A204.1 (cell line): ENCODE data around the gene ZNF33A.
"Not testable (repeated sequence)": the region's sequence is repeated elsewhere in the genome, so short reads cannot be mapped to it uniquely, and the experiment has no call there.

Experiments used
- FAIRE-seq: peaks from 2 replicates; lab custom pipeline; 2012; peaks lifted over from hg19 to GRCh38; lab: Jason Lieb, UNC

Gene ZNF33A

DNA sequence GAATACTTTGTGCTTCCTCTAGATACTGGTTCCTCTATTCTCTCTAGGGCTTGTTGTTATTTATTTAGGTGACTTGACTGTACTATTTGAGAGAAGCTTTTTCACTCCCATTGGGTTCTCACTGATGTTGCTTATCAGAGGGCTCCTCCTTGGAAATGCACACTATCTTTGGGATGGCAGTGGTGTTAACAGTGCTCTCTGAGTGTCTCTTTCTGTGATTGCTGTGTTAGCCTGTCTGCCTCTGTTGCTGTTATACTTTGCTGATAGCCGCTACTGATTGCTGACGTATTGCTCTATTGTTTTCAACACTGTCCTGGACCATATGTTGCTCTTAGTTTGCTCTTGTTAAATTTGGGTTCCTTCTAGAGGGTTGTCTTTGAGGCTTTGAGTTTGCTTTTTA is 34.7 kb downstream of the ZNF33A start:
- no peak for FAIRE-seq

DNA sequence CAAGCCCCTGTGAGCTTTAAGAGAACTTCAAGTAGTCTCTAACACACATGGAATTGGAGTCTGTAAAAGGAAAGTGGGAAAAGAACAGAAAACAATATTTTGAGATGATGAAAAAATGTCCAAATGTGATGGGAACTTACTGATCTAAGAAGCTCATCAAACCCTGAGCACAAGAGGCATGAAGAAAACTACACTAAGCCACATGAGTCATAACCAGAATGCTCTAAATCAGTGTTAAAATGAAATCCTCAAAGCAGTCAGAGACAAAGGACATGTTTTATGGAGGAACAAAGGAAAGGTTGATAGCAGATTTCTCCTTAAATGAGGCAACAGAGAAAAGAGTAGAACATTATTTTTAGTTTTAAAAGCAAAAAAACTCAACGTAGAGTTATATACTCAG is 37.2 kb downstream of the ZNF33A start:
- FAIRE-seq = no peak

- FAIRE-seq = no peak
Measured at GRCh38 chr10:38050212-38050611, 39.7 kb downstream of the ZNF33A start.

GRCh38 chr10:38054361-38054797 is 43.9 kb downstream of the ZNF33A start:
- FAIRE-seq = no peak

- FAIRE-seq = not testable (repeated sequence)
Measured at GRCh38 chr10:38055274-38055894, 44.9 kb downstream of the ZNF33A start.

DNA sequence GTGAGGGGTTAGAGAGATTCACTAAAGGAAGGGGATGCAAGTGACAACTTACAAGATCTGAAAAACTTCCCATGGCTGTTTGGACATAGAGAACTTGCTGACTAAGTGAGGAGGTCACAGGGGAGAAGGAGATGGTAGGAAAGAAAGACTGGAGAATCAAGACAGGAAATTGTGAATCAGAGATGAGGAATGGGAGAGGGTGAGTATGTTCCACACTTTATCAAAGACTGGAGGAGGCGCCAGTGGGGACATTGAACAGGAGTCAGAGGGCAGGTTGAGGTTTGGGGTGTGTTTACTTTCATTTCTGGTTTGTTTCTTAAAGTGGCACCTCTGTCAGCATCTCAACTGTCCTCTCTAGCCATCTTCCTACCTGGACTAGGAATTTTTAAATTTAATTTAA is 59.2 kb downstream of the ZNF33A start:
- not testable (repeated sequence) for FAIRE-seq

DNA sequence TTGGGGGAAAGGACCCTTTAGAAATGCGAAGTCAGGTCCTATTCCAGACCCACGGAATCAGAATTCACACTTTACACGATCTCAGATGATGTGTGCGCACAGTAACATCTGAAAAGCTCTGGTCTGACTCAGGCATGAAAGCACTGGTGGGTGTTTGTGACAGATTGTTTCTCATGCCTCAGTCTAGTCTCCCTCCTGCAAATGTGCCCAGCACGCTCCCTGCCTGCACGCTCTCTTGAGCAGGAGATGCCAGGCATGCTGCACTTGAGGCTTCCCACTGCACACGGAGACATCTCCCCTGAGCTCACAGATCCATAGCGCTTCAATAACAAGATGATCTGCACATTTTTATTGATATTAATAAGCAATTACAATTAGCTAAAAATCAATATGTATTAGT is 60.0 kb downstream of the ZNF33A start:
- no peak for FAIRE-seq

DNA sequence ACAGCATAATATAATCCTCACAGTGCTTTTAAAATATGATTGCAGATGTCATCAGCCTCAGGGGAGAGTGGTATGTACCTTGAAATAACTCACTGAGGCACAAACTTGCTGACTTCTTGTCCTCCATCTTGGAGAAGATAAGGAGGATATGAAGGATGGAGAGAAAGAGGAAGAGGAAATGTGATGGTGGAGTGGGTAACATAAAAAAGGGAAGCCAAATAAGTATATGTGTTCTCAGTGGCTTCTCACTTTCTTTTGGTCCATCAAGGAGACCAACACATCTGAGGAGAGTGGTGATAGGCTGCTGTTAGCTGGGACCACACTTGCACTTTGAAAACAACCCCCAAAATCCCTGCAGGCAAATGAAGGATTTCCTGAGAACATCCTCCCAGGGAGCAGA is 62.1 kb downstream of the ZNF33A start:
- no peak for FAIRE-seq

- FAIRE-seq = no peak
Measured at GRCh38 chr10:38076687-38077086, 66.2 kb downstream of the ZNF33A start.

DNA sequence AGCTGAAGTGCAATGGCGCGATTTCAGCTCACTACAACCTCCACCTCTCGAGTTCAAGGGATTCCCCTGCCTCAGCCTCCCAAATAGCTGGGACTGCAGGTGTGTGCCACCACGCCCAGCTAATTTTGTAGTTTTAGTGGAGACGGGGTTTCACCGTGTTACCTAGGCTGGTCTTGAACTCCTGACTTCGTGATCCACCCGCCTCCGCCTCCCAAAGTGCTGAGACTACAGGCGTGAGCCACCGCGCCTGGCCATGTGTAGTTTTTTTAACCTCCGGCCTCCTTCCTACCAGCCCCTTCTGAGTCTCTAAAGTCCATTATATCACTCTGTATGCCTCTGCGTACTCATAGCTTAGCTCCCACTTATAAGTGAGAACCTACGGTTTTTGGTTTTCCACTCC is 82.8 kb downstream of the ZNF33A start:
- FAIRE-seq = not testable (repeated sequence)

- no peak for FAIRE-seq
Measured at GRCh38 chr10:38093816-38094157, 83.3 kb downstream of the ZNF33A start.

DNA sequence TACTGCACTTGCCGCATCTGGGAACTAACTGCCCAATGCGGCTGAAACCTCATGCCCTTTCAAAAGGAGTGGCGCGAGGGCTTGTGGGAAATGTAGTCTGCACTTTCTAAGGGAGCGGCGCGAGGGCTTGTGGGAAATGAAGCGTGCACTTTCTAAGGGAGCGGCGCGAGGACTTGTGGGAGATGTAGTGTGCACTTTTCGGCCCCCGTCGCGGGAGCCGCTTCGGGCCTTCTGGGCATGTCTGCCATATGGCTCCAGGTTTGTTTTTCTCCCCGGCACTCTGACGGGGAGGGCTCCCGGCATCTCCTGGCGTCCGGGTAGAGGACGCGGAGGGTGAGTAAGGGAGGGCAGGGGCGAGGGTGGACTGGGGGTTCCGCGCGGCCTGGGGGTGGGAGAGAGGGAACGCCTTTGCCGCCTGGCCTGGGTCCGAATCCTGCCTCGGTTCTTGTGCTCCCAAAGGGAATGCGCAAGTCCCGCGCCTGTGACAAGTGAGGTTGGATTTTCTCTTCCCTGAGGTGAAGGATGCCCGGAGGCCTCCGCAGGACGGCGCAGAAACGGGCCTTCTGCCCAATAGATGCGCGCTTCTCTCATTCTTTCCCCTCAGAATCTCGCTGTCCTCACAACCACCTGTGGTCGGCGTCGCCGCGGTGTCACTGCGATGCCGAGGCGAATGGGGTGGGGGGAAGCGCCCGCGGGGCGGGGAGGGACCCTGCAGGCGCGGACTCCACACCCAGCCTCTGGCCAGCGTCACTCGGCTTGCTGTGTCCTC is 83.9 kb downstream of the ZNF33A start, which contains the start of gene ZNF37A:
Gene ZNF37A, plus strand, starts transcription at position 180 of the 769 bp plus-strand sequence. CDS start 2,281 bp downstream, outside the sequence.
- peak; percentile 95 for FAIRE-seq

GRCh38 chr10:38094927-38095574 is 84.6 kb downstream of the ZNF33A start:
- no peak for FAIRE-seq

GRCh38 chr10:38102880-38103279 is 92.4 kb downstream of the ZNF33A start:
- no peak for FAIRE-seq

- no peak for FAIRE-seq
Measured at GRCh38 chr10:38103756-38104155, 93.3 kb downstream of the ZNF33A start.

DNA sequence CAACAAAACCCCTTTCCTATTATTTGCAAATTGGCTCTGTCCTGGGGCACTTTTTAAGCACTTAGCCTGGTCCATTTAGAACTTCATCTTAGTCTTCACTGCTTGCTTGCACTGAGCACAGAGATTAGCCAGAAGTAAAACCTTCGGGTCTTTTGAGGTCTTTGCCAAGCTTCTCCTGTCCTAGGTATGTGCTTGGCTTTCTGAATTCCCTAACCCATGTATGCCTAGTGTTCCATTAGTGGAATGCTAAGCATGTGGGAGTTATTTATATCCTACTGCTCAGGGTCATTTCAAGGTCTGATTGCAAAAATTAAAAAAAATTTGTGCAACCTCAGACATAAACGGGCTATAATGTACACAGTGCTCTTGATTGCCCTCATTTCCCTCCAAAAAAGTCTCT is 101.7 kb downstream of the ZNF33A start:
- no peak for FAIRE-seq
